Measurements from ENCODE around the gene KANK3. TPM values are rescaled to one million over a fixed set of nuclear protein-coding genes. Genes with fewer than 3 reads are reported as not detected.
"Not testable (repeated sequence)": the region's sequence is repeated elsewhere in the genome, so short reads cannot be mapped to it uniquely, and the experiment has no call there.

The KANK3 gene
- polyA plus RNA-seq, 6 donors from 2014 or later: 0.09 to 0.23 TPM; not detected in 4

GRCh38 chr19:8329996-8330395, 13.1 kb downstream of the KANK3 start:
- Mint-ChIP-seq H3K4me1 (peaks cover 0 to 4% (median 0%) of the 10 kb centered on the region in 3 donors), H3K9me3 (no peaks in the 10 kb centered on the region), H3K36me3 (no peaks in the 10 kb centered on the region), H3K4me3 (peak overlapping the region in 1 of 8 donors; percentile 27), H3K27me3 (peaks cover 0 to 30% (median 24%) of the 10 kb centered on the region in 3 donors), H3K27ac (peak overlapping the region in 1 of 6 donors; percentile 45)
- ATAC-seq (ENCODE audit: low read depth in 2 of 2): no peak
- DNase-seq: no peak

- Mint-ChIP-seq H3K4me3 (peak overlapping the region in 2 of 8 donors; percentile 38 to 70), H3K4me1 (peaks cover 10 to 28% (median 25%) of the 10 kb centered on the region in 3 donors), H3K9me3 (no peaks in the 10 kb centered on the region), H3K27ac (peak overlapping the region in 1 of 6 donors; percentile 5), H3K36me3 (no peaks in the 10 kb centered on the region), H3K27me3 (peaks cover 0 to 17% (median 16%) of the 10 kb centered on the region in 3 donors)
- DNase-seq (no peak), ATAC-seq (ENCODE audit: low read depth in 2 of 2) (no peak)
Measured at GRCh38 chr19:8325454-8325853, 17.6 kb downstream of the KANK3 start.

- Mint-ChIP-seq H3K9me3 (no peaks in the 10 kb centered on the region), H3K36me3 (no peaks in the 10 kb centered on the region), H3K27ac (peak overlapping the region in 1 of 6 donors; percentile 28), H3K27me3 (peaks cover 0 to 16% (median 12%) of the 10 kb centered on the region in 3 donors), H3K4me1 (peaks cover 18 to 38% (median 33%) of the 10 kb centered on the region in 3 donors), H3K4me3 (peak overlapping the region in 2 of 8 donors; percentile 33 to 95)
- DNase-seq: no peak
- ATAC-seq (ENCODE audit: low read depth in 2 of 2): no peak
Measured at GRCh38 chr19:8324186-8325050, 18.6 kb downstream of the KANK3 start.

- Mint-ChIP-seq H3K9me3 (no peaks in the 10 kb centered on the region), H3K36me3 (no peaks in the 10 kb centered on the region), H3K27me3 (peaks cover 0 to 16% (median 12%) of the 10 kb centered on the region in 3 donors), H3K27ac (no peak overlapping the region), H3K4me3 (peak overlapping the region in 3 of 8 donors; percentile 33 to 99 (median 95)), H3K4me1 (peaks cover 19 to 44% (median 33%) of the 10 kb centered on the region in 3 donors)
- ATAC-seq (ENCODE audit: low read depth in 2 of 2): no peak
- no peak for DNase-seq
Measured at GRCh38 chr19:8323781-8324185, 19.3 kb downstream of the KANK3 start.

GRCh38 chr19:8322638-8322997, 20.4 kb downstream of the KANK3 start:
- no peak for DNase-seq
- peak overlapping the region; percentile 95 to 99 (median 98) for H3K4me3 Mint-ChIP-seq
- H3K4me1 Mint-ChIP-seq: peaks cover 19 to 44% (median 33%) of the 10 kb centered on the region in 3 donors
- H3K9me3 Mint-ChIP-seq: no peaks in the 10 kb centered on the region
- no peaks in the 10 kb centered on the region for H3K36me3 Mint-ChIP-seq
- ATAC-seq (ENCODE audit: low read depth in 2 of 2): no peak
- H3K27ac Mint-ChIP-seq: peak overlapping the region in 2 of 6 donors; percentile 98 to 99
- H3K27me3 Mint-ChIP-seq: peaks cover 0 to 8% (median 5%) of the 10 kb centered on the region in 3 donors

GRCh38 chr19:8321986-8322637, 20.9 kb downstream of the KANK3 start:
- H3K27ac Mint-ChIP-seq: peak overlapping the region; percentile 92 to 100 (median 98)
- H3K4me1 Mint-ChIP-seq: peaks cover 19 to 48% (median 33%) of the 10 kb centered on the region in 3 donors
- H3K36me3 Mint-ChIP-seq: no peaks in the 10 kb centered on the region
- DNase-seq: no peak
- H3K27me3 Mint-ChIP-seq: peaks cover 0 to 6% (median 5%) of the 10 kb centered on the region in 3 donors
- H3K4me3 Mint-ChIP-seq: peak overlapping the region; percentile 95 to 99 (median 98)
- H3K9me3 Mint-ChIP-seq: no peaks in the 10 kb centered on the region
- ATAC-seq (ENCODE audit: low read depth in 2 of 2): no peak

- H3K27me3 Mint-ChIP-seq: no peaks in the 10 kb centered on the region
- peak within 1 kb of the TSS; percentile 95 to 99 (median 98) for H3K4me3 Mint-ChIP-seq
- peak within 1 kb of the TSS; percentile 92 to 100 (median 98) for H3K27ac Mint-ChIP-seq
- peak; percentile 96 for DNase-seq
- H3K4me1 Mint-ChIP-seq: peaks cover 19 to 52% (median 33%) of the 10 kb centered on the region in 3 donors
- ATAC-seq (ENCODE audit: low read depth in 2 of 2): peak; percentile 96 to 97
- no peaks in the 10 kb centered on the region for H3K9me3 Mint-ChIP-seq
- H3K36me3 Mint-ChIP-seq: no peaks in the 10 kb centered on the region
Measured at GRCh38 chr19:8321067-8321985, 21.7 kb downstream of the KANK3 start, which contains the start of the genes NDUFA7 and RPS28. Gene NDUFA7 (minus strand): TSS chr19:8321375. CDS start chr19:8321358, 17 bp downstream. Gene RPS28 (plus strand): TSS chr19:8321496. CDS start chr19:8321531, 35 bp downstream.

- peaks cover 19 to 55% (median 33%) of the 10 kb centered on the region in 3 donors for H3K4me1 Mint-ChIP-seq
- no peak for ATAC-seq (ENCODE audit: low read depth in 2 of 2)
- H3K9me3 Mint-ChIP-seq: no peaks in the 10 kb centered on the region
- no peaks in the 10 kb centered on the region for H3K36me3 Mint-ChIP-seq
- peak overlapping the region; percentile 95 to 99 (median 98) for H3K4me3 Mint-ChIP-seq
- H3K27ac Mint-ChIP-seq: peak overlapping the region; percentile 92 to 100 (median 98)
- H3K27me3 Mint-ChIP-seq: no peaks in the 10 kb centered on the region
- DNase-seq: no peak
Measured at GRCh38 chr19:8320564-8321066, 22.4 kb downstream of the KANK3 start.

- ATAC-seq (ENCODE audit: low read depth in 2 of 2): no peak
- no peaks in the 10 kb centered on the region for H3K9me3 Mint-ChIP-seq
- H3K27ac Mint-ChIP-seq: peak overlapping the region; percentile 63 to 100 (median 98)
- no peaks in the 10 kb centered on the region for H3K27me3 Mint-ChIP-seq
- peak overlapping the region; percentile 95 to 99 (median 98) for H3K4me3 Mint-ChIP-seq
- DNase-seq: no peak
- no peaks in the 10 kb centered on the region for H3K36me3 Mint-ChIP-seq
- H3K4me1 Mint-ChIP-seq: peaks cover 19 to 55% (median 33%) of the 10 kb centered on the region in 3 donors
Measured at GRCh38 chr19:8319807-8320520, 23.1 kb downstream of the KANK3 start.

GRCh38 chr19:8318835-8319234, 24.2 kb downstream of the KANK3 start:
- not testable (repeated sequence) for ATAC-seq (ENCODE audit: low read depth in 2 of 2); H3K36me3 Mint-ChIP-seq; H3K27me3 Mint-ChIP-seq; DNase-seq; H3K9me3 Mint-ChIP-seq
- Mint-ChIP-seq H3K4me1 (peaks cover 19 to 52% (median 33%) of the 10 kb centered on the region in 3 donors), H3K27ac (peak overlapping the region in 1 of 6 donors; percentile 38), H3K4me3 (peak overlapping the region in 3 of 8 donors; percentile 41 to 72 (median 51))

- H3K36me3 Mint-ChIP-seq: no peaks in the 10 kb centered on the region
- ATAC-seq (ENCODE audit: low read depth in 2 of 2) (no peak), DNase-seq (no peak)
- no peaks in the 10 kb centered on the region for H3K27me3 Mint-ChIP-seq
- H3K9me3 Mint-ChIP-seq: no peaks in the 10 kb centered on the region
- H3K27ac Mint-ChIP-seq: no peak overlapping the region
- peak overlapping the region in 1 of 8 donors; percentile 24 for H3K4me3 Mint-ChIP-seq
- H3K4me1 Mint-ChIP-seq: peaks cover 14 to 33% (median 19%) of the 10 kb centered on the region in 3 donors
Measured at GRCh38 chr19:8316351-8317125, 26.5 kb downstream of the KANK3 start.
